HK-2 (cell line): Measurements from ENCODE around the gene EPM2A.
"Not testable (repeated sequence)": the region's sequence is repeated elsewhere in the genome, so short reads cannot be mapped to it uniquely, and the experiment has no call there.

Experiments used
- DNase-seq: peaks from one replicate; pipeline ENCODE4 v3.0.0-alpha.2; 2018; ENCODE audit not compliant: unreplicated experiment

EPM2A gene

DNA sequence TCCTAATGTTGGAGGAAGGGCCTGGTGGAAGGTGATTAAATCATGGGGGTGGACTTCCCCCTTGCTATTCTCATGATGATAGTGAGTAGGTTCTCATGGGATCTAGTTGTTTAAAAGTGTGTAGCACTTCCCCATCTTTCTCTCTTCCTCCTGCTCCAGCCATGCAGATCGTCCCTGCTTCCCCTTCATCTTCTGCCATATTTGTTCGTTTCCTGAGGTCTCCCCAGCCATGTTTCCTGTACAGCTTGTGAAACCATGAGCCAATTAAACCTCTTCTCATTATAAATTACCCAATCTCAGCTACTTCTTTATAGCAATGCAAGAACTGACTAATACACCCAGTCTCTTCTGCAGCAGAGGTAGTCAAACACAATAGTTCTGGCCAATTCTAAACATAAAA lies 5.4 kb downstream of the EPM2A start:
- no peak for DNase-seq

GRCh38 chr6:145728444-145729385 lies 6.6 kb downstream of the EPM2A start:
- no peak for DNase-seq

DNA sequence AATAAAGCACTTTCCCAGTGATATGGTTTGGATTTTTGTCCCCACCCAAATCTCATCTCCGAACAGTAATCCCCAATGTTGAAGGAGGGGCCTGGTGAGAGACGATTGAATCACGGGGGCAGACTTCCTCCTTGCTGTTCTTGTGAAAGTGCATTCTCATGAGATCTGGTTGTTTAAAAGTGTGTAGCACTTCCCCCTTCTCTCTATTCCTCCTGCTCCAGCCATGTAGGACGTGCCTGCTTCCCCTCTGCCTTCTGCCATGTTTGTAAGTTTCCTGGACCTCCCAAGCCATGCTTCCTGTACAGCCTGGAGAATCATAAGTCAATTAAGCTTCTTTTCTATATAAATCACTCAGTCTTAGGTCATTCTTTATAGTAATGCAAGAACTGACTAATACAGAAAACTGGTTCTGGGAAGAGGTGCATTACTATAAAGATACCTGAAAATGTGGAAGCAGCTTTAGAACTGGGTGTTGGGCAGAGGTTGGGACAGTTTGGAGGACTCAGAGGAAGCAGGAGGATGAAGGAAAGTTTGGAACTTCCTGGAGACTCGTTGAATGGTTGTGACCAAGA lies 7.4 kb downstream of the EPM2A start:
- DNase-seq, result no peak

DNA sequence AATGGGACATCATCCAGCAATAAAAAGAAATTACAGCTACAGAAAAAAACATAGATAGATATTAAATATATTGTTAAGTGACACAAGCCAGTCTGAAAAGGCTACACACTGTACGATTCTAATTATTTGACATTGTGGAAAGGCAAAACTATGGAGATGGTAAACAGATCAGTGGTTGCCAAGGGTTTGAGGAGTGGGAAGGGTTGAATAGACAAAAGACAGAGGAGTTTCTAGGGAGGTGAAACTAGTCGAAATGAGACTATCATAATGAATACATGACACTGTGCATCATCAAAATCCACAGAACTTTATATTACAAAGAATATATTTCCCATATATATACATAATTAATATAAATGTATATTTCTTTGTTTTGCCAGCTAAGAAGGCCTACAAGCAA lies 9.8 kb downstream of the EPM2A start:
- no peak for DNase-seq

DNA sequence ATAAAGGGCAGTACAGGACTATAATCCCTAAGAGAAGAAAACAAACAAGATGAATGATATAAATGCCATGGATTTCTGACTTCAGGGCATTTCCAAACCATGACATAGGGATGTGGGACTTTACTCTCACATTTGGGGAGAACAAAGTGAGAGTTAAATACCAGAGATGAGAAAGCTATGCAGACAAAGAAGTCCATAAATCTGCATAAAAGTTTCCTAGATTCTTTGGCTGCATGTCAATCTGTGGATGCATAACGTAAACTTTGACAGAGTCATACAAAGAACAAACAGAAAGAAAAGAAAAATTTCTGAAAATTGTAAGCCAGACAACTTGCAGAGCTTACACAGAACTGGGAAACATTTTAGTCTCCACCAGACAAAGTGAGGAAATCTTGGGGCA lies 11.7 kb downstream of the EPM2A start:
- DNase-seq, result no peak

GRCh38 chr6:145722190-145722589 lies 13.1 kb downstream of the EPM2A start:
- no peak for DNase-seq

- no peak for DNase-seq
Measured at GRCh38 chr6:145721144-145721543, 14.2 kb downstream of the EPM2A start.

GRCh38 chr6:145715426-145715825 lies 19.9 kb downstream of the EPM2A start:
- DNase-seq, result no peak

DNA sequence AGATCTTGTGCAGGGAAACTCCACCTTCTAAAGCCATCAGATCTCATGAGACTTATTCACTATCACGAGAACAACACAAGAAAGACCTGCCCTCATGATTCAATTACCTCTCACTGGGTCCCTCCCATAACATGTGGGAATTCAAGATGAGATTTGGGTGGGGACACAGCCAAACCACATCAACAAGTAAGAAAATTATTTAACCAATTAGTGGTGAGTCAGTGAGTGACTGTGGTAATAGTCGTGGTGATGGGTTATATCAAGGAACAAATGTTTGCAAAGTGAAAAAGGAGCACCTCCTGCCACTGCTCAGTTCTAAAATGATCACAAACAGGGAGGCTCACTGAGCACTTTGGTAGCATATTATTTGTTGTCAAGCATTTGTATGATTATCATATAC lies 20.6 kb downstream of the EPM2A start:
- DNase-seq, result no peak

- DNase-seq, result no peak
Measured at GRCh38 chr6:145713773-145714172, 21.5 kb downstream of the EPM2A start.

DNA sequence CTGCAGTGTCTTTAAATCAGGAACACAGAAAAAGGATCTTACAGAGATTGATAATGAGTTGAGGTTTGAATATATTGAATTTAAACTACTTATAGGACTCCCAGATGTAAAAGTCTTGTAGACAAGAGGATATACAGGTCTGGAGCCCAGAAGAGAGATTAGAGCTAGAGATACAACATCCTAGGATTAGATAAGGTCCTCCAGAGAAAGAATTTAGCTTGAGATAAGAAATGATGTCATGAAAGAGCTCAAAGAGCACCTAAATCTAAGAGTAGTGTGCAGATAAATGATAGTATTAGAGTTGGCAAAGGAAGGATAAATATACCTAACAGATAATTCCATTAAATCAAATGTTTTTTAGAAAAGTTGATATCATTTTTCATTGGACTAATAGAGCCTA lies 23.9 kb downstream of the EPM2A start:
- no peak for DNase-seq

GRCh38 chr6:145707397-145707796 lies 27.9 kb downstream of the EPM2A start:
- DNase-seq, result no peak

DNA sequence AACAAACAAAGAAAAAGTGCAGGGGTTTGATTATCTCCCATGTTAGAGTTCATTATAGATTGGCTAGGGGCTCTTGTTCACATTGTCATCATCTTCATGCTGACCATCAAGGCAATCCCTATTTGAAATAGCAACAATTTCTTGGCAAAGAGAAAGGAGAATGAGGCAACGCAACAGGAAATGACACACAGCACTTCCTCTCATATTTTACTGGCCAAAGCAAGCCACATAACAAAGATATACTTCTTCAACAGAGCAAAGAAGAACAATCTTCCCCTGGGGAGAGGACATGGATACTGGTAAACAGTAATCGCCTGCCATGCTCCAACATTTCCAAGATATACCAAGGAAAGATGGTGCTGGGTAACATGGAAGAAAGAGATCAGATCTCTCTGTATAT lies 29.8 kb downstream of the EPM2A start:
- no peak for DNase-seq

GRCh38 chr6:145704143-145704781 lies 31.1 kb downstream of the EPM2A start:
- no peak for DNase-seq

DNA sequence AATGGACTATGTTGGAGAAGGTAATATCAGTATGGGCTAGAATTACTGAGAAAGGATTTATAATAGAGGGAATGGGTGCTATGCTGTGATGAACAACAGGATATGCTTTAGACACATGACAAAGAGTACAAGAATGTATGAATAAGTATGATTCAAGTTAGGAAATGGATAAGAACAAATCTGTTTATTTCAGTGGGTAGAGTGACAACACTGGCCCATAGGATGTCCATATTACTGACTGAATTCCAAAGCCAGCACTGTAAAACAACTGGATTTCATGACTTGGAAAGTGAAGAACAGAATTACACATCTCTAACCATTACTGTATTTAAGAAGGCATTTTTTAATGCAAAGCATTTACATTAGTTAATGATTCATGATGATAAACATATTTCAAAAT lies 35.9 kb downstream of the EPM2A start:
- DNase-seq, result no peak

- not testable (repeated sequence) for DNase-seq
Measured at GRCh38 chr6:145697401-145697800, 37.9 kb downstream of the EPM2A start.

DNA sequence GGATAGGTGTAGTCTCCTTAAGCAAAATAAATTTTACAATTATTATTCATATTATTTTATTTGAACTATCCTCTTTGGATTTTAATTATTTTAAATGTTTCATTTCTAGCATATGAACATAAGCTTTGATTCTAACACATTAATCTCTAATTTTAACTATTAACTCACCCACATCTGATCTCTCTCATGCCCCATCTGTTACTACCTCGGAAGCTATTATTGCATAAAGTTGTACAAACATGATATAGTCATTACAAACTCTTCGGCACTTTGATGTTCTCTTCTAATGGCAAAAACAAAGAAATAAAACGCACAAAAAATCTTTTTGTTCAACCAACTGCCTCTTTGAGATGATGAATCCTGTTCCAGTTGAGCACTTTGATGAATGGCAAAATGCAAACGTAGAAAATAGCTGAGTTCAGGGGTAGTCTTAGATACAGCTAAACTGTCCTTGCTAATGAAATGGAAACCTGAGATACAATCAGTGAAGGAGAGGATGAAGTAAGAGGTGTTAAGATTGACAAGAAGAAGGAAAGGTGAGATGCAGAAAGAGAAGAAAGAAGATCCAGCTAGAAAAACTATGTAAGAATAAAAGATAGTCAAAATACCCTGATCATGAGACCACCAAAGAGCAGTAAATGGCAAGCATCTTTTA lies 41.1 kb downstream of the EPM2A start:
- DNase-seq, result no peak

DNA sequence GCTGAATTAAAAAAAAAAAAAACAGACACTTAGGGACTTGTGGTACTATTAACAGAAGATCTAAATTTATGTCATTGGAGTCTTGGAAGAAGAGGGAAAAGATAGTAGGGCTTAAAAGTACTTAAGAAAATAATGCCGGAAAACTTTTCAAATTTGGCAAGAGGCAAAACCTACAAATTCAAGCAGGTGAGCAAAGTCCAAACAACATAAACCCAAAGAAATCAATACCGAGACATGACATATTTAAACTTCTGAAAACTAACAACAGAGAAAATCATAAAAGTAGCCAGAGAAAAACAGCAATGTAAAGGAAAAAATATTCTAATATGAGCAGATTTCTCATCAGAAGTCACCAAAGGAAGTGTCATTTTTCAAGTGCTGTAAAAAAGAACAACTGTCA lies 44.4 kb downstream of the EPM2A start:
- no peak for DNase-seq

DNA sequence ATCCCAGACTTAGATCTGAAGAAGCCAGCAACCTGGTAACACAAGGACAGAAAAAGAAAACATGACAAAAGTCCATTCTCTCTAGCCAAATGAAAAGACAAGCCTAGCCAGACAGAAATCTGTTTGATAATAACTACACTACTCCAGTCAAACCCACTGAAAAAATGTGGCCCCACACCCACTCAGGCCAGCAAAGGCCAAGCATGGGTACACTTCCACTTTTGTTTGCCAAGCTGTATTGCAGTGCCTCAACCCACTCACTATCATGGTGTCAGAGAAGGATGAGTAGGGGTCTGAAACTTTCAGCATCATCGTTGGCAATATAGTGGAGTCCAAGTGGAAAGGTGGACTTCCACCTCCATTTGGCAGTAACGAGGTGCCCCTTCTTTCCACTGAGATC lies 45.8 kb downstream of the EPM2A start:
- DNase-seq, result no peak

DNA sequence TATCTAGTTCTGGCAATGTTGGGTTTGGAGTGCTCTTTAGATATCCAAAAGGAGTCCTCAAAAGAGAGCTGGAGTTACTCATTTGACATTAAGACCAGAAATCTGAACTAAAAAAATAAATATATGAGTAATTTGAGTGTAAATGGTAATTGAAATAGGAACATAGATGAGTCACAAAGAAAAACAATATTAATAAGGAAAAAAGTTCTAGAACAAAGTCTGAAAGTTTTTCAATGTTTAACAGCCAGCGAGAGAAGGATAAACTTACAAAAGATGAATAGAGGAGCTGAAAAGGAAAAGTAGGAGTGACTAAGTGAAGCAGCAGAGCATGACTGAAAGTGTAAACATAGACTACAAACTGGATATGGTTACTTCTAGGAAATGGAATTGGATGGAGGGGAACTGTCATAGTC lies 46.8 kb downstream of the EPM2A start:
- DNase-seq, result no peak

DNA sequence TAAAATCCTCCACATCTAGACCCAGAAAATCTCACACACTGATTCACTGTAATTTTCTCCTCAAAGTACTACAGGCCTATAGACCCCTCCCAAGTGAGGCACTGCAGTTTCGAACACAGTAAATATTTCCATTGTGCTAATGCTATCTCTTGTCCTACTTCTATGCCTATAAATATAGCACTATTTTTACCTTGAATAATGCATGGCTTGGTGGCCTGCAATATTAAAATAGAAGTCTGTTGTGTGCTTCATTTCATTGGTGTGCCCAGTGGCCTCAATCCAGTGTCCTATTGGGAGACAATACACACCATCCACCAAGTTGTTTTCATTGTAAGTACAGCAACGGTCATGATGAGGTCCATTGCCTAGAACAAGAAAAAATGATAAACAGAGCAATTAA lies 49.4 kb downstream of the EPM2A start:
- no peak for DNase-seq

- no peak for DNase-seq
Measured at GRCh38 chr6:145681965-145682364, 53.4 kb downstream of the EPM2A start.
